ENCODE measurements around the gene PHGDH. TPM values are rescaled to one million over a fixed set of nuclear protein-coding genes. Genes with fewer than 3 reads are reported as not detected.

The PHGDH gene
- total RNA-seq, 1 experiment from 2014 or later, result 499 TPM

DNA sequence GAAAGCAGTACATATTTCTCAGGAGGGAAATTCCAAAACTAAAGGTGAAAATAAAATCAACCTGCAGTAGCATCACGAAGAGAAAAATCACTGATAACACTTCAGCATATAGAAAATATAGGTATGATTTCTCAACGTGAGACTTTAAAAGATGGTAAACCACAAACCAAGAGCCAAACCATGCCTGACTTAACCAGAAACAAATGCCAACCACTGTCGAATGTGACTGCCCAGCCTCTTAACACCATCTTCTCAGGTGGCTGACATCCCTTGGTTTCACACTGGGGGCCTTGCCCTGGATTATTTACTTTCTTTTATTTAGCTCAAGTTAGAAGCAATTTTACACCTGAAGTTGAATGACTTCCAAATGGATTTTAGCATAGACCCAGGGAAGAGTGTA, 46.9 kb downstream of the PHGDH start:
- no TSS peak for BruUV-seq (replicated peaks)
- Histone ChIP-seq H3K27ac (ENCODE audit: low read depth, low read length, poor library complexity, severe bottlenecking) (no peak overlapping the region), H3K4me1 (ENCODE audit: insufficient read depth, low read length, poor library complexity, severe bottlenecking) (no peaks in the 10 kb centered on the region), H3K9me3 (ENCODE audit: low read depth, low read length, poor library complexity, severe bottlenecking) (no peaks in the 10 kb centered on the region), H3K4me3 (ENCODE audit: low read depth, low read length, poor library complexity, severe bottlenecking) (no peak overlapping the region), H3K27me3 (replicated peaks; ENCODE audit: insufficient read depth, low read depth, low read length, poor library complexity) (no peaks in the 10 kb centered on the region), H3K36me3 (ENCODE audit: insufficient read depth, low read length, poor library complexity, severe bottlenecking) (no peaks in the 10 kb centered on the region)
- ChIA-PET CTCF (no interaction called here), POLR2A (ENCODE audit: low non-redundant PET) (no interaction called here)
- no peak for TF ChIP-seq EZH2 (IDR thresholded peaks at IDR 0.05; ENCODE audit: borderline replicate concordance, low read depth, low read length, poor library complexity, severe bottlenecking)
- TF ChIP-seq, protein P1, sequence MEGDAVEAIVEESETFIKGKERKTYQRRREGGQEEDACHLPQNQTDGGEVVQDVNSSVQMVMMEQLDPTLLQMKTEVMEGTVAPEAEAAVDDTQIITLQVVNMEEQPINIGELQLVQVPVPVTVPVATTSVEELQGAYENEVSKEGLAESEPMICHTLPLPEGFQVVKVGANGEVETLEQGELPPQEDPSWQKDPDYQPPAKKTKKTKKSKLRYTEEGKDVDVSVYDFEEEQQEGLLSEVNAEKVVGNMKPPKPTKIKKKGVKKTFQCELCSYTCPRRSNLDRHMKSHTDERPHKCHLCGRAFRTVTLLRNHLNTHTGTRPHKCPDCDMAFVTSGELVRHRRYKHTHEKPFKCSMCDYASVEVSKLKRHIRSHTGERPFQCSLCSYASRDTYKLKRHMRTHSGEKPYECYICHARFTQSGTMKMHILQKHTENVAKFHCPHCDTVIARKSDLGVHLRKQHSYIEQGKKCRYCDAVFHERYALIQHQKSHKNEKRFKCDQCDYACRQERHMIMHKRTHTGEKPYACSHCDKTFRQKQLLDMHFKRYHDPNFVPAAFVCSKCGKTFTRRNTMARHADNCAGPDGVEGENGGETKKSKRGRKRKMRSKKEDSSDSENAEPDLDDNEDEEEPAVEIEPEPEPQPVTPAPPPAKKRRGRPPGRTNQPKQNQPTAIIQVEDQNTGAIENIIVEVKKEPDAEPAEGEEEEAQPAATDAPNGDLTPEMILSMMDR (conservative IDR thresholded peaks at IDR 0.05; ENCODE audit: low read depth, low read length), result no peak
- intact Hi-C loops (cut with micrococcal nuclease; ENCODE audit: unreplicated experiment), result no loop called here
- no peak for DNase-seq (ENCODE audit: low spot score)

DNA sequence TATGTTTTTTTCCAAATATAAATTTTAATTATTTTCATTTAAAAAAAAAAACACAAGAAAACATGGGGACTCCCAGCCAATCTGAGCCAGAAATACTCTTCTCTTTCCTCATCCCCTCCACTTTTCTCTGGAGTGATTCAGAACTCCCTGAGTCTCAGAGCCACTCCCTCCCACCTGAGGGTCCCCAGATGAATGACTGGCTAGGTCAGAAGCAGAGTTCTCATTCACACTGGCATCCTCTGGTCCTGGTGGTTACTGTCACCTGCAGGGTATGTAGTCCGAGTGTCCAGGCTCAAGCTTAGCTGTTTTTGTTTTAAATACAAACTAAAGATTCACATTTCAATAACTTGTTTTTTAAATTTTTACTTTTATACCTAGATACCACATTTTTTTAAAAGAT, 50.7 kb downstream of the PHGDH start:
- CTCF ChIA-PET, result no interaction called here
- no peak for DNase-seq (ENCODE audit: low spot score)

DNA sequence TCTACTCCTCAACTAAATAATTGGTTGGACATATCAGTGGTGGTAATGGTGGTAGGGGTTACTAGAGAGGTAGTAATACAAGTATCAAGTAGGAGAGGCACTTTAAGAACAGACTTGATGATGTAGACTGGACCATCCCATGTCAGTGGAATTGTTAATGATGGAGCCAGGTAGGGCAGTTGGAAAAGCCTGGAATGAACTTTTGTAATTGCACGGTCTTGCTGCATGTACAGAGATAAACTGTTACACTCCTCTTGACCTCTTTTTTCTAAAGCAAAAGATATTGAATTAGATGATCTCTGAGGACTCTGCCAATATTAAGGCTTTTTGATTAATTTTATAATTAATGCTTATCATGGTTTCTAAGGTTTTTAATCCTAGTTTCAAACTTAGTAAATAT, 51.2 kb downstream of the PHGDH start:
- no peak overlapping the region for H3K27ac ChIP-seq (ENCODE audit: low read depth, low read length, poor library complexity, severe bottlenecking)
- H3K4me3 ChIP-seq (ENCODE audit: low read depth, low read length, poor library complexity, severe bottlenecking), result no peak overlapping the region
- intact Hi-C loops (cut with micrococcal nuclease; ENCODE audit: unreplicated experiment), result no loop called here
- ChIA-PET CTCF (no interaction called here), POLR2A (ENCODE audit: low non-redundant PET) (no interaction called here)
- no peaks in the 10 kb centered on the region for H3K36me3 ChIP-seq (ENCODE audit: insufficient read depth, low read length, poor library complexity, severe bottlenecking)
- no peaks in the 10 kb centered on the region for H3K9me3 ChIP-seq (ENCODE audit: low read depth, low read length, poor library complexity, severe bottlenecking)
- no peaks in the 10 kb centered on the region for H3K27me3 ChIP-seq (replicated peaks; ENCODE audit: insufficient read depth, low read depth, low read length, poor library complexity)
- peaks cover 20% of the 10 kb centered on the region for H3K4me1 ChIP-seq (ENCODE audit: insufficient read depth, low read length, poor library complexity, severe bottlenecking)
- no TSS peak for BruUV-seq (replicated peaks)
- DNase-seq (ENCODE audit: low spot score), result no peak
- TF ChIP-seq, protein P1 (conservative IDR thresholded peaks at IDR 0.05; ENCODE audit: low read depth, low read length), result no peak
- TF ChIP-seq EZH2 (IDR thresholded peaks at IDR 0.05; ENCODE audit: borderline replicate concordance, low read depth, low read length, poor library complexity, severe bottlenecking), result no peak

More for the DNA sequence above, 50.7 kb downstream of the PHGDH start:
- POLR2A ChIA-PET (ENCODE audit: low non-redundant PET), result no interaction called here
- intact Hi-C loops (cut with micrococcal nuclease; ENCODE audit: unreplicated experiment), result no loop called here
- Histone ChIP-seq H3K4me1 (ENCODE audit: insufficient read depth, low read length, poor library complexity, severe bottlenecking) (peaks cover 15% of the 10 kb centered on the region), H3K4me3 (ENCODE audit: low read depth, low read length, poor library complexity, severe bottlenecking) (no peak overlapping the region), H3K9me3 (ENCODE audit: low read depth, low read length, poor library complexity, severe bottlenecking) (no peaks in the 10 kb centered on the region), H3K27me3 (replicated peaks; ENCODE audit: insufficient read depth, low read depth, low read length, poor library complexity) (no peaks in the 10 kb centered on the region), H3K27ac (ENCODE audit: low read depth, low read length, poor library complexity, severe bottlenecking) (no peak overlapping the region), H3K36me3 (ENCODE audit: insufficient read depth, low read length, poor library complexity, severe bottlenecking) (no peaks in the 10 kb centered on the region)
- no TSS peak for BruUV-seq (replicated peaks)
- TF ChIP-seq EZH2 (IDR thresholded peaks at IDR 0.05; ENCODE audit: borderline replicate concordance, low read depth, low read length, poor library complexity, severe bottlenecking), result no peak
- TF ChIP-seq, protein P1 (conservative IDR thresholded peaks at IDR 0.05; ENCODE audit: low read depth, low read length), result no peak

Data from A673 (cell line).